ENCODE data around the gene FRMD1.

FRMD1 gene

DNA sequence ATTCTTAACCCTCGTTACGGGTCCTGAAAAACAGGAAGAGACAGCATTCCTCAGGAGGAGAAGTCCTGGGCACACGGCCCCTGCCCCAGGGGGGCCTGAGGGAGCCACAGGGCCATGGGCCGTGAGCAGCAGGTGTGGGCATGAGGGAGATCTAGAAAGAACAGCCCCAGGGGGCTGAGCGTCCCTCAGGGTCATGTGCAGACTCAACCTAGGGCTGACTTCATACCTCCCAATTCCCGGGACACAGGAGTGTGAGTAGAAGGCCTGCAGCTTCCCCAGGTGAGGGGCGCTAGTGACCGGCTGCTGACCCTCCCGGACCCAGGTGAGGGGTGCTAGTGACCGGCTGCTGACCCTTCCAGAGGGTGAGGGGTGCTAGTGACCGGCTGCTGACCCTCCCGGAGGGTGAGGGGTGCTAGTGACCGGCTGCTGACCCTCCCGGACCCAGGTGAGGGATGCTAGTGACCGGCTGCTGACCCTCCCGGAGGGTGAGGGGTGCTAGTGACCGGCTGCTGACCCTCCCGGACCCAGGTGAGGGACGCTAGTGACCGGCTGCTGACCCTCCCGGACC is 35.1 kb downstream of the FRMD1 start:
- Histone ChIP-seq H3K56ac (ENCODE audit: low read length) (no peak overlapping the region), H2BK15ac (replicated peaks; ENCODE audit: low read depth) (no peak overlapping the region), H3K4me2 (ENCODE audit: low read length) (no peak overlapping the region), H3K27me3 (ENCODE audit: insufficient read depth, low read length, poor library complexity) (no peaks in the 10 kb centered on the region), H3K23ac (ENCODE audit: low read length) (no peak overlapping the region), H2BK120ac (ENCODE audit: low read depth, low read length) (no peak overlapping the region), H3K4me1 (ENCODE audit: control insufficient read depth, low read depth, low read length) (no peaks in the 10 kb centered on the region), H3K9ac (ENCODE audit: low read length) (no peak overlapping the region), H2AK5ac (ENCODE audit: low read length) (no peak overlapping the region), H3K18ac (ENCODE audit: low read length) (no peak overlapping the region), H2BK5ac (ENCODE audit: low read length) (no peak overlapping the region), H3K79me2 (ENCODE audit: control insufficient read depth, insufficient read depth, low read length) (no peaks in the 10 kb centered on the region), H3K79me1 (ENCODE audit: low read length) (no peaks in the 10 kb centered on the region), H3K4ac (ENCODE audit: low read depth, low read length) (no peak overlapping the region), H4K5ac (ENCODE audit: low read length) (no peak overlapping the region), H3K4me3 (ENCODE audit: low read length) (no peak overlapping the region), H4K8ac (ENCODE audit: low read depth, low read length) (no peak overlapping the region), H3K27ac (ENCODE audit: low read depth, low read length) (no peak overlapping the region), H3K36me3 (ENCODE audit: control insufficient read depth, insufficient read depth, low read length) (no peaks in the 10 kb centered on the region)
- no CpG with 5 or more reads among the region's 21 CpGs for WGBS (ENCODE audit: extremely low coverage, insufficient coverage, low lambda C conversion rate)
- no peak for DNase-seq

DNA sequence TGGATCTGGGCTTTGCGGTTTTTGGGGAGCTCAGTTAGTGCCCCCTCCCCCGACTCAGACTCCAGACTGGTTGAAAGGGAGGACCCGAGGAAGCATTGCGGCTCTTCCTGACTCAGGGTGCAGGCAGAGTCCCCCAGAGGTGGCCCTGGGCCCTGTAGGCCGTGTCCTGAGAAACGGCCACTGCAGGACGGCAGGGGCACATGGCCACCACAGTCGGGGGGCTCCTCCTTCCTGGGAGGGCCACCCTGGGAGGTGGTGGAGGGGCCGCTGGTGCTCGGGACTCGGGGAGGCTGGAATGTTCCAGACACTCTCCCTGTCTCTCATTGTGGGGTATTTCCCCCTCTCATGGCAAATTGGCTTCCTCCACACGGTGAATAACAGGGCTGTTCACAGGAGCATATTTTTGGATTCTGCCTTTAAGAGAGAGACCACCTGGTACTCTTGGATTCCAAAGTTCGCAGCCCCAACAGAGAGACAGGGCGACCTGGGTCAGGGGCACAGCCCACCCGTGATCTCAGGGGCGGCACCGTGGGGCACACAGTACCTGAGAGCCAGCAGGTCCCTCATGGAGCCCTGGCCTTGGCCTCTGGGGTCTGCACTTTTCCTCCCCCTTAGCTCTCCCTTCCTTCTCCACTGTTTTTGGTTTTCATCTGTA is 35.7 kb downstream of the FRMD1 start:
- H4K5ac ChIP-seq (ENCODE audit: low read length) = no peak overlapping the region
- no peak overlapping the region for H3K4ac ChIP-seq (ENCODE audit: low read depth, low read length)
- H2AK5ac ChIP-seq (ENCODE audit: low read length) = no peak overlapping the region
- H3K27ac ChIP-seq (ENCODE audit: low read depth, low read length) = no peak overlapping the region
- H3K79me1 ChIP-seq (ENCODE audit: low read length) = no peaks in the 10 kb centered on the region
- no peak overlapping the region for H3K4me3 ChIP-seq (ENCODE audit: low read length)
- no peak overlapping the region for H2BK120ac ChIP-seq (ENCODE audit: low read depth, low read length)
- H3K9ac ChIP-seq (ENCODE audit: low read length) = no peak overlapping the region
- DNase-seq = no peak
- no peak overlapping the region for H2BK5ac ChIP-seq (ENCODE audit: low read length)
- H2BK15ac ChIP-seq (replicated peaks; ENCODE audit: low read depth) = no peak overlapping the region
- H3K56ac ChIP-seq (ENCODE audit: low read length) = no peak overlapping the region
- no peaks in the 10 kb centered on the region for H3K79me2 ChIP-seq (ENCODE audit: control insufficient read depth, insufficient read depth, low read length)
- no peaks in the 10 kb centered on the region for H3K4me1 ChIP-seq (ENCODE audit: control insufficient read depth, low read depth, low read length)
- H3K4me2 ChIP-seq (ENCODE audit: low read length) = no peak overlapping the region
- no peaks in the 10 kb centered on the region for H3K27me3 ChIP-seq (ENCODE audit: insufficient read depth, low read length, poor library complexity)
- H4K8ac ChIP-seq (ENCODE audit: low read depth, low read length) = no peak overlapping the region
- no peak overlapping the region for H3K23ac ChIP-seq (ENCODE audit: low read length)
- WGBS (ENCODE audit: extremely low coverage, insufficient coverage, low lambda C conversion rate) = no CpG with 5 or more reads among the region's 17 CpGs
- no peaks in the 10 kb centered on the region for H3K36me3 ChIP-seq (ENCODE audit: control insufficient read depth, insufficient read depth, low read length)
- H3K18ac ChIP-seq (ENCODE audit: low read length) = no peak overlapping the region

DNA sequence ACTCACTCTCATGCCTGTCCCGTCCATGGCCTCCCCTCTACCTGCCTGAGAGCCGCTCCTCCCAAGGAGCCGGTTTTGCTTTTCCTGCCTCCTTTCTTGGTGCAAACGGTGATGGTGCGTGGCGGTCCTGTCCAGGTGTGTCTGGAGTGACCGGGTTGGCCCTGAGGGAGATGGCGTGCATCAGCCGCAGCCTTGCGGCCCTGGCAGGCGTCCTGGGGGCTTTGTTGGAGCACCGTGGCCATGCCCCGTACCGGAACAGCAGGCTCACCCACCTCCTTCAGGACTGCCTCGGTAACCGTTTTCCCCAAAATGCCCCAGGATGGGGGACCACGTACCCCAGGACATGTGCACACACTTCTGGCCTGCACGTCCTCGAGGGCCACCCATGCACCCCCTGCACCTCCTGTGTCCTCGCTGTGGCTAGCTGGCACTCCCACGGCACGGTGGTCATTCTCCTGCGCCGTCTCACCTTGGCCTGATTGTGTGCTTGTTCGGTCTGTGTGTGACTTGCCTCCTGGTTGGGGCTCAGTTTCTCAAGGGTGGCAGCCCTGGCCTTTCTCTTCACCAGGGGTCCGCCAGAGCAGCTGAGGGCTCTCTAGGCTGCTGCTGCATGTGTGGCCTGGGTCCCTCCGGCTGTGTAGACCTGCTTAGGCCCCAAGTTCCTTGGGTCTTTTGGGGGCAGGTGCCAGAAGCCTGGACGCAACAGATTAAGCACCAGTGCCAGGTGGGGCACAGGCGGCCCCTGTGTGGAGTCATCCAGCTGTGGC is 36.4 kb downstream of the FRMD1 start:
- no peak overlapping the region for H3K56ac ChIP-seq (ENCODE audit: low read length)
- no peak overlapping the region for H3K4me2 ChIP-seq (ENCODE audit: low read length)
- DNase-seq = no peak
- no peaks in the 10 kb centered on the region for H3K27me3 ChIP-seq (ENCODE audit: insufficient read depth, low read length, poor library complexity)
- H3K79me2 ChIP-seq (ENCODE audit: control insufficient read depth, insufficient read depth, low read length) = no peaks in the 10 kb centered on the region
- H4K8ac ChIP-seq (ENCODE audit: low read depth, low read length) = no peak overlapping the region
- no peak overlapping the region for H3K4ac ChIP-seq (ENCODE audit: low read depth, low read length)
- H2AK5ac ChIP-seq (ENCODE audit: low read length) = no peak overlapping the region
- H3K4me3 ChIP-seq (ENCODE audit: low read length) = no peak overlapping the region
- no peaks in the 10 kb centered on the region for H3K36me3 ChIP-seq (ENCODE audit: control insufficient read depth, insufficient read depth, low read length)
- H3K4me1 ChIP-seq (ENCODE audit: control insufficient read depth, low read depth, low read length) = no peaks in the 10 kb centered on the region
- no peak overlapping the region for H3K9ac ChIP-seq (ENCODE audit: low read length)
- no peak overlapping the region for H2BK15ac ChIP-seq (replicated peaks; ENCODE audit: low read depth)
- H2BK120ac ChIP-seq (ENCODE audit: low read depth, low read length) = no peak overlapping the region
- H2BK5ac ChIP-seq (ENCODE audit: low read length) = no peak overlapping the region
- no peak overlapping the region for H3K18ac ChIP-seq (ENCODE audit: low read length)
- H3K27ac ChIP-seq (ENCODE audit: low read depth, low read length) = no peak overlapping the region
- no peaks in the 10 kb centered on the region for H3K79me1 ChIP-seq (ENCODE audit: low read length)
- WGBS (ENCODE audit: extremely low coverage, insufficient coverage, low lambda C conversion rate) = no CpG with 5 or more reads among the region's 29 CpGs
- H3K23ac ChIP-seq (ENCODE audit: low read length) = no peak overlapping the region
- H4K5ac ChIP-seq (ENCODE audit: low read length) = no peak overlapping the region

DNA sequence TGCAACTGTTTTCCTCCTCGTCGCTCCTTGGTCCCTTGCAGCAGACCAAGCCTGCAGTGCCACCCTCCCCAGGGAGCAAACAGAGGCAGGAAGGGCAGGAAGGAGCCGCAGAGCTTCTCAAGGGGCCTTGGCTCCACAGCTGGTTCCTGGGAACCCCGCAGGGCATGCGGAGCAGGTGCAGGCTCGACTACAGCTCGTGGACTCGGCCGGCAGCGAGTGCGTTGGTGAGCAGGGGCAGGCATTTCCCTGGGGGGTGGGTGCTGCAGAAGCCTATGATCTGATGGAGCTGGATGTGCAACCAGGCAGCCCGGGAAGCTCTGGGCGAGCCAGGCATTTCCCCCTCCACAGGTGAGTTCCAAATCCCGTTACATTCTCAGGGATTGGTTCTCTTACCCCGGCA is 37.1 kb downstream of the FRMD1 start:
- H3K23ac ChIP-seq (ENCODE audit: low read length) = no peak overlapping the region
- no peak overlapping the region for H3K27ac ChIP-seq (ENCODE audit: low read depth, low read length)
- no peak overlapping the region for H3K4me2 ChIP-seq (ENCODE audit: low read length)
- no peak overlapping the region for H3K4ac ChIP-seq (ENCODE audit: low read depth, low read length)
- WGBS (ENCODE audit: extremely low coverage, insufficient coverage, low lambda C conversion rate) = no CpG with 5 or more reads among the region's 15 CpGs
- no peak overlapping the region for H4K8ac ChIP-seq (ENCODE audit: low read depth, low read length)
- no peaks in the 10 kb centered on the region for H3K79me1 ChIP-seq (ENCODE audit: low read length)
- no peak overlapping the region for H3K18ac ChIP-seq (ENCODE audit: low read length)
- H3K79me2 ChIP-seq (ENCODE audit: control insufficient read depth, insufficient read depth, low read length) = no peaks in the 10 kb centered on the region
- H4K5ac ChIP-seq (ENCODE audit: low read length) = no peak overlapping the region
- DNase-seq = no peak
- H3K9ac ChIP-seq (ENCODE audit: low read length) = no peak overlapping the region
- no peak overlapping the region for H2AK5ac ChIP-seq (ENCODE audit: low read length)
- no peaks in the 10 kb centered on the region for H3K27me3 ChIP-seq (ENCODE audit: insufficient read depth, low read length, poor library complexity)
- H2BK5ac ChIP-seq (ENCODE audit: low read length) = no peak overlapping the region
- no peak overlapping the region for H2BK15ac ChIP-seq (replicated peaks; ENCODE audit: low read depth)
- no peak overlapping the region for H3K4me3 ChIP-seq (ENCODE audit: low read length)
- H3K36me3 ChIP-seq (ENCODE audit: control insufficient read depth, insufficient read depth, low read length) = no peaks in the 10 kb centered on the region
- no peak overlapping the region for H2BK120ac ChIP-seq (ENCODE audit: low read depth, low read length)
- no peaks in the 10 kb centered on the region for H3K4me1 ChIP-seq (ENCODE audit: control insufficient read depth, low read depth, low read length)
- no peak overlapping the region for H3K56ac ChIP-seq (ENCODE audit: low read length)

DNA sequence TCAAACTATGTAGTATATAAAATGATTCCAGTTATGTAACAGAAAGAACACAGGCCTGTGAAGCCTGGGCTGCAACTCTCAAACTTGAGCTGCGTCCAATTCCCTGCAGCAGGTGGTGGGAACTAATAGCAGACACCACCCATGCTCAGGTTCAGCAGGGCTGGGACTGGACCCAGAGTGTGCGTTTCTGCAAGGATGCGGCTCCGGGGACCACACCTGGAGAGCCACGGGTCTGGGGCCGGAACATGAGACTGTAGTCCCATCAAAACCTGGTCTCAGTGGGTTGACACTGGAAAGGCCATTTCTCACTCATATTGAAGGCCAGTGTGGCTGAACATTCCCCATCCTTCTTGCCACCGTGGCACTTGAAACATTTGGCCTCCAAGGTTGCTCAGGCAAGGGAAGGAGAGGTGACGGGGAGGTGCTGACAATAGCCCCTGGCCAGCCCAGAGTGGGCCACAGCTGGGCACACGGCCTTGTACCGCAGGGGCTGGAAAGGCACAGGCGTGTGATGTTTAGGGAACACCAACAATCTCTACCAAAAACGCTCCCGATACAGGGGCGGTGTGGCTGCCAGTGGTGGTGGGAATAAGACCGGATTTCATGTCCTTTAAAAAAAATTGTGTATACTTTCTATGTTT is 38.0 kb downstream of the FRMD1 start:
- H3K23ac ChIP-seq (ENCODE audit: low read length) = no peak overlapping the region
- H3K56ac ChIP-seq (ENCODE audit: low read length) = no peak overlapping the region
- no peak overlapping the region for H3K27ac ChIP-seq (ENCODE audit: low read depth, low read length)
- no peak overlapping the region for H3K18ac ChIP-seq (ENCODE audit: low read length)
- H3K79me1 ChIP-seq (ENCODE audit: low read length) = no peaks in the 10 kb centered on the region
- no peak overlapping the region for H3K4me2 ChIP-seq (ENCODE audit: low read length)
- DNase-seq = no peak
- no CpG with 5 or more reads among the region's 15 CpGs for WGBS (ENCODE audit: extremely low coverage, insufficient coverage, low lambda C conversion rate)
- no peak overlapping the region for H3K4ac ChIP-seq (ENCODE audit: low read depth, low read length)
- H2AK5ac ChIP-seq (ENCODE audit: low read length) = no peak overlapping the region
- no peaks in the 10 kb centered on the region for H3K27me3 ChIP-seq (ENCODE audit: insufficient read depth, low read length, poor library complexity)
- no peak overlapping the region for H4K8ac ChIP-seq (ENCODE audit: low read depth, low read length)
- no peak overlapping the region for H3K9ac ChIP-seq (ENCODE audit: low read length)
- no peak overlapping the region for H4K5ac ChIP-seq (ENCODE audit: low read length)
- H2BK120ac ChIP-seq (ENCODE audit: low read depth, low read length) = no peak overlapping the region
- H3K4me3 ChIP-seq (ENCODE audit: low read length) = no peak overlapping the region
- no peaks in the 10 kb centered on the region for H3K79me2 ChIP-seq (ENCODE audit: control insufficient read depth, insufficient read depth, low read length)
- no peak overlapping the region for H2BK5ac ChIP-seq (ENCODE audit: low read length)
- H3K36me3 ChIP-seq (ENCODE audit: control insufficient read depth, insufficient read depth, low read length) = no peaks in the 10 kb centered on the region
- no peaks in the 10 kb centered on the region for H3K4me1 ChIP-seq (ENCODE audit: control insufficient read depth, low read depth, low read length)
- no peak overlapping the region for H2BK15ac ChIP-seq (replicated peaks; ENCODE audit: low read depth)
